HG02870 (cell line): Measurements from ENCODE around the gene PAK5.
A peak's percentile ranks its signal among the peaks of the same experiment; 100 is the strongest.

Source experiments
- ATAC-seq: cut with Tn5 transposase; IDR thresholded peaks from one replicate; pipeline ENCODE4 v1.9.1; 2021; ENCODE audit warnings: mild to moderate bottlenecking, moderate library complexity; ENCODE audit not compliant: unreplicated experiment

The PAK5 gene

GRCh38 chr20:9626357-9626756, 212.5 kb downstream of the PAK5 start:
- ATAC-seq: no peak

- no peak for ATAC-seq
Measured at GRCh38 chr20:9617940-9618339, 220.9 kb downstream of the PAK5 start.

- peak; percentile 33 for ATAC-seq
Measured at GRCh38 chr20:9616833-9617461, 221.9 kb downstream of the PAK5 start.

- ATAC-seq: peak; percentile 15
Measured at GRCh38 chr20:9616455-9616805, 222.4 kb downstream of the PAK5 start.

- ATAC-seq: peak; percentile 98
Measured at GRCh38 chr20:9615766-9616454, 223.0 kb downstream of the PAK5 start.

- no peak for ATAC-seq
Measured at GRCh38 chr20:9615118-9615517, 223.8 kb downstream of the PAK5 start.

- no peak for ATAC-seq
Measured at GRCh38 chr20:9613871-9614270, 225.0 kb downstream of the PAK5 start.

- ATAC-seq: no peak
Measured at GRCh38 chr20:9611921-9612320, 227.0 kb downstream of the PAK5 start.

- no peak for ATAC-seq
Measured at GRCh38 chr20:9610665-9611064, 228.2 kb downstream of the PAK5 start.

- no peak for ATAC-seq
Measured at GRCh38 chr20:9609887-9610502, 228.9 kb downstream of the PAK5 start.

- ATAC-seq: no peak
Measured at GRCh38 chr20:9608639-9609340, 230.1 kb downstream of the PAK5 start.

GRCh38 chr20:9602847-9603183, 236.1 kb downstream of the PAK5 start:
- ATAC-seq: no peak

GRCh38 chr20:9600562-9600961, 238.3 kb downstream of the PAK5 start:
- no peak for ATAC-seq

- no peak for ATAC-seq
Measured at GRCh38 chr20:9597547-9597946, 241.3 kb downstream of the PAK5 start.

- ATAC-seq: no peak
Measured at GRCh38 chr20:9595763-9596162, 243.1 kb downstream of the PAK5 start.

GRCh38 chr20:9594284-9594875, 244.5 kb downstream of the PAK5 start:
- ATAC-seq: no peak

- ATAC-seq: no peak
Measured at GRCh38 chr20:9592419-9592818, 246.5 kb downstream of the PAK5 start.

- ATAC-seq: no peak
Measured at GRCh38 chr20:9591080-9591479, 247.8 kb downstream of the PAK5 start.

GRCh38 chr20:9590189-9590588, 248.7 kb downstream of the PAK5 start:
- no peak for ATAC-seq

GRCh38 chr20:9588706-9589105, 250.2 kb downstream of the PAK5 start:
- ATAC-seq: no peak

GRCh38 chr20:9583151-9583550, 255.7 kb downstream of the PAK5 start:
- no peak for ATAC-seq

- ATAC-seq: no peak
Measured at GRCh38 chr20:9582137-9582536, 256.7 kb downstream of the PAK5 start.
